Right lobe of liver (tissue), 6 donors: Measurements from ENCODE around the gene CHN1. TPM values are rescaled to one million over a fixed set of nuclear protein-coding genes. Genes with fewer than 3 reads are reported as not detected.

Experiments used
- ATAC-seq, 4 donors: fragments of 200-7000 bp; cut with Tn5 transposase; one replicate each; pipeline ENCODE4 v1.9.1; 2020; ENCODE audit warnings: mild to moderate bottlenecking in 4 of 4, moderate library complexity in 4 of 4
- DNase-seq, 3 donors: peaks; one replicate each; pipeline ENCODE4 v3.0.0-alpha.2; 2020
- H3K27ac ChIP-seq, 3 donors: fragments of 200-600 bp; one replicate each; pipeline ENCODE4 v1.8.0; 2022
- H3K27me3 ChIP-seq, 2 donors: fragments of 200-600 bp; one replicate each; pipeline ENCODE4 v1.8.0; 2022
- H3K36me3 ChIP-seq, 4 donors: fragments of 200-600 bp; sonication (generic) in 1 of 4; one replicate each; pipeline versions ENCODE4 v1.5.1 to v1.8.0; 2017 to 2022; ENCODE audit warnings: control low read depth in 1 of 4
- H3K4me1 ChIP-seq, 4 donors: fragments of 200-600 bp; sonication (generic) in 1 of 4; one replicate each; pipeline versions ENCODE4 v1.5.1 to v1.8.0; 2017 to 2022; ENCODE audit warnings: control low read depth in 1 of 4
- H3K4me3 ChIP-seq, 3 donors: fragments of 200-600 bp; one replicate each; pipeline ENCODE4 v1.8.0; 2022
- H3K9me3 ChIP-seq, 4 donors: fragments of 200-600 bp; sonication (generic) in 1 of 4; one replicate each; pipeline versions ENCODE4 v1.5.1 to v1.8.0; 2017 to 2022; ENCODE audit warnings: control low read depth in 1 of 4
- CTCF ChIP-seq, 4 donors: fragments of 200-600 bp in 3 of 4; fragments of 450-650 bp in 1 of 4; IDR thresholded peaks; one replicate each; pipeline versions ENCODE4 v1.5.1 to v1.8.0; 2016 to 2022; ENCODE audit warnings: antibody characterized with exemption in 4 of 4, mild to moderate bottlenecking in 2 of 4
- POLR2A ChIP-seq: fragments of 450-650 bp; IDR thresholded peaks from one replicate; pipeline ENCODE4 v1.6.1; 2017; ENCODE audit warnings: antibody characterized with exemption, mild to moderate bottlenecking
- WGBS: methylation state at CpG from one replicate; pipeline ENCODE4 v1.1.6; 2018; ENCODE audit warnings: low coverage, low lambda C conversion rate; ENCODE audit not compliant: insufficient coverage; ENCODE audit errors: missing lambda C conversion rate; 5-methylcytosine and 5-hydroxymethylcytosine counted together
- intact Hi-C, 2 donors: fragments of 100-400 bp; cut with DNase I; formaldehyde crosslinking; loops; one replicate each; pipeline versions ENCODE4 v1.11.2 to v1.14.1; 2022
- total RNA-seq, 6 experiments: library from RNA; depleted of rRNA in 2 of 6; stranded (reverse); fragments of >200 nt in 2 of 6; fragmentation: NEBNext Ultra II Directional in 3 of 6; extraction: Animal tissue kit (Norgen Biotek cat#: 25700) in 3 of 6; gene quantifications; one replicate each; pipeline versions ENCODE4 v1.1.0 to v1.2.4, GENCODE V29; 2016 to 2023
- donor health status: DM: no; HTN: yes; CAD: no.
- donor health status: DM: no; HTN: no; CAD: no.
- donor health status: DM: no; HTN: no; CAD: no.
- donor health status: DM: no; HTN: yes; CAD: no.
- donor health status: DM: no; HTN: yes; CAD: no.

Gene CHN1
- total RNA-seq, 6 experiments from 2014 or later, result 1.0 to 2.8 (median 1.4) TPM

GRCh38 chr2:174903264-174903556 lies 102.0 kb downstream of the CHN1 start:
- no peak overlapping the region for H3K27ac ChIP-seq
- no peak for DNase-seq
- no peak for TF ChIP-seq POLR2A
- TF ChIP-seq CTCF (IDR thresholded peaks at IDR 0.05), result no peak
- H3K4me1 ChIP-seq, result no peaks in the 10 kb centered on the region
- no peaks in the 10 kb centered on the region for H3K27me3 ChIP-seq
- H3K36me3 ChIP-seq, result no peaks in the 10 kb centered on the region
- no peak overlapping the region for H3K4me3 ChIP-seq
- H3K9me3 ChIP-seq, result no peaks in the 10 kb centered on the region
- no peak for ATAC-seq
- intact Hi-C loops, result no loop called here
- WGBS, result 76% methylated on average over 1 of the region's 1 CpG

DNA sequence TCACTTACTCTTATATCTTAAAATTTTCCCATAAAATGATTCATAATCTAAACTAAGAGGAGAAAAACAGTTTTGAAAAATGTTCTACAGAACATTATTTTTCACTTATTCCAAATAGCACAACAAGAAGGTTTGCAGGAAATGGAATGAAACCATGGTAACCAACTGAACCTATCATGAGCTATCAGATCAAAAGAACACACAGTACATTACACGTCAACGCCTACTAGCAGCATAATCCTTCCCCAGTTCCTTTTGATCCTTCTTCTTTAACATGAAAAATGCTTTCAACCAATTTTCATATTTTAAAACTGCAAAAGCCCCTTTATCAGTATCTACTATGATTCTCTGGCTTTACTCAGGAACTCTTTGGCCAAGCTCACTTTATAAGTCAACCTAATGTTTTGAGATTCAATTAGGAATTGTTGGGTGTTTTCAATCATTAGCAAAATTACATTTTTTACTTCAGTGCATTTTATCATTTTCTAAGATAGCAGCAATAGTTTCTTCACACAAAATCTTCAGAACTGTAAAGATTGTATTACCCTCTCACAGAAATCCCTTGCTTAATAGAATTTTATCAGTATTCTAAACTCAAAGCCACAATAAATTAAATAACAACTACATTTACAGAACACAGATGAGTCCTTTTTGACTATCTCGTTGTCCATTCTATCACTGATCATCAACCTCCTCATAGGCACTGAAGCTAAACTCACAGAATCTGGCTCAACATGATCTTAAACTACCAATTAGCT lies 102.5 kb downstream of the CHN1 start:
- Histone ChIP-seq H3K36me3 (no peaks in the 10 kb centered on the region), H3K4me1 (no peaks in the 10 kb centered on the region), H3K27me3 (no peaks in the 10 kb centered on the region), H3K27ac (no peak overlapping the region), H3K9me3 (no peaks in the 10 kb centered on the region), H3K4me3 (no peak overlapping the region)
- 58% methylated on average over 3 of the region's 3 CpGs for WGBS
- ATAC-seq (no peak), DNase-seq (no peak)
- intact Hi-C loops, result no loop called here
- TF ChIP-seq POLR2A, result no peak
- no peak for TF ChIP-seq CTCF (IDR thresholded peaks at IDR 0.05)

DNA sequence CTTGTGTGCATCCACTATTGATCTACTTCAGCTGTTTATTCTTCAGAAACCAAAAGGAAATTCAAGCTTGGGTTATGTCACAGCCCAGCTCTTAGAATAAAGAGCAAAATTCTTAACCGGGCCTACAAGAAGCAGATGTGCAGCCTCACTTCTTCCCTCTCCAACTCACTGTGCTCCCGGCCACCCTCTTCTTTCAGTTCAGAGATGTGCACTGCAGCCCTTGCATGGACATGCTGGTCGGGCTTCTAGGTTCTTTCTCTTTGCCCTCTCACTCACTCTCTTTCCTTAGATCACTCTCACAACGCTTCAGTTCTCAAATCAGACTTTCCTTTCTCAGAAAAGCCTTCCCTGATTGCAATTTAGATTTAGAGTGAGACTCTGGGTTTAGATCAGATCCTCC lies 104.1 kb downstream of the CHN1 start:
- DNase-seq, result no peak
- H3K27ac ChIP-seq, result no peak overlapping the region
- WGBS, result 74% methylated on average over 4 of the region's 4 CpGs

DNA sequence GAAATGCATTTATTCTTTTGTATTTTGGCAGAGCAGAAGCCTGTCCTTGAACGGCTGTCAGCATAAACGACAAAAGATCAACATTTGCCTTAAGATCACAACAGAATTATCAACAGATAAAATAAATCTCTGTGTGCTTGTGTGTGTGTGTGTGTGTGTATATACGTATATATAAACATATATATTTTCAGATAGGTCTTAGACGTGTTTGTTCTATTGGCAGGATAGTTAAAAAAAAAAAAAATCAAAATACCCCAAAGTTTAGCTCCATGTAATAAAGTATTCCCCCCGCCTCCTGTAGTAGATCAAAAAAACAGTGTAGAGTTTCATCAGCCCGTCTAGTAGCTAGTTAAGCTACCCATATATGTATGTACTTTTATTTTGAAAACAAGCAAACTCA lies 107.9 kb downstream of the CHN1 start:
- TF ChIP-seq CTCF (IDR thresholded peaks at IDR 0.05) (no peak), POLR2A (no peak)
- intact Hi-C loops, result no loop called here
- no peaks in the 10 kb centered on the region for H3K27me3 ChIP-seq
- no peak overlapping the region for H3K4me3 ChIP-seq
- ATAC-seq, result no peak
- no peaks in the 10 kb centered on the region for H3K9me3 ChIP-seq
- WGBS, result 62% methylated on average over 6 of the region's 6 CpGs
- H3K27ac ChIP-seq, result no peak overlapping the region
- H3K4me1 ChIP-seq, result no peaks in the 10 kb centered on the region
- H3K36me3 ChIP-seq, result no peaks in the 10 kb centered on the region
- no peak for DNase-seq

More for the DNA sequence above, 104.1 kb downstream of the CHN1 start:
- no peaks in the 10 kb centered on the region for H3K4me1 ChIP-seq
- intact Hi-C loops, result no loop called here
- no peak overlapping the region for H3K4me3 ChIP-seq
- H3K9me3 ChIP-seq, result no peaks in the 10 kb centered on the region
- no peaks in the 10 kb centered on the region for H3K27me3 ChIP-seq
- ATAC-seq, result no peak
- H3K36me3 ChIP-seq, result no peaks in the 10 kb centered on the region
- TF ChIP-seq CTCF (IDR thresholded peaks at IDR 0.05) (no peak), POLR2A (no peak)

- WGBS, result 80% methylated on average over 1 of the region's 1 CpG
- H3K27me3 ChIP-seq, result no peaks in the 10 kb centered on the region
- H3K4me1 ChIP-seq, result no peaks in the 10 kb centered on the region
- no peak overlapping the region for H3K4me3 ChIP-seq
- ATAC-seq (no peak), DNase-seq (no peak)
- H3K9me3 ChIP-seq, result no peaks in the 10 kb centered on the region
- TF ChIP-seq CTCF (IDR thresholded peaks at IDR 0.05) (no peak), POLR2A (no peak)
- H3K27ac ChIP-seq, result no peak overlapping the region
- H3K36me3 ChIP-seq, result no peaks in the 10 kb centered on the region
- intact Hi-C loops, result no loop called here
Observed at GRCh38 chr2:174893018-174893417, 112.2 kb downstream of the CHN1 start.
